Skeletal muscle satellite cell (primary cell): ENCODE results near the gene TRAF3IP1.
"Not testable (repeated sequence)": the region's sequence is repeated elsewhere in the genome, so short reads cannot be mapped to it uniquely, and the experiment has no call there.

Experiments used
- H3K27me3 ChIP-seq: 2 replicates; pipeline ENCODE4 v1.7.0; 2013; ENCODE audit warnings: low read length; ENCODE audit not compliant: control insufficient read depth, insufficient read depth
- H3K36me3 ChIP-seq: 2 replicates; pipeline ENCODE4 v1.7.0; 2013; ENCODE audit warnings: mild to moderate bottlenecking, control low read depth, low read length; ENCODE audit not compliant: insufficient read depth
- H3K4me1 ChIP-seq: 2 replicates; pipeline ENCODE4 v1.7.0; 2013; ENCODE audit warnings: low read length; ENCODE audit not compliant: control insufficient read depth, insufficient read depth
- H3K4me2 ChIP-seq: 2 replicates; pipeline ENCODE4 v1.7.0; 2013; ENCODE audit warnings: mild to moderate bottlenecking, low read length
- H3K4me3 ChIP-seq: 2 replicates; pipeline ENCODE4 v1.7.0; 2013; ENCODE audit warnings: low read length
- H3K9ac ChIP-seq: 2 replicates; pipeline ENCODE4 v1.7.0; 2013; ENCODE audit warnings: mild to moderate bottlenecking, low read depth, low read length, moderate library complexity
- H3K9me3 ChIP-seq: replicated peaks from 2 replicates; pipeline ENCODE4 v1.7.0; 2013; ENCODE audit warnings: mild to moderate bottlenecking, control low read depth, low read length

Gene TRAF3IP1

GRCh38 chr2:238389988-238390589 is 69.8 kb downstream of the TRAF3IP1 start:
- Histone ChIP-seq H3K9me3 (no peaks in the 10 kb centered on the region), H3K27me3 (no peaks in the 10 kb centered on the region), H3K4me2 (no peak overlapping the region), H3K36me3 (no peaks in the 10 kb centered on the region), H3K9ac (no peak overlapping the region), H3K4me1 (no peaks in the 10 kb centered on the region), H3K4me3 (no peak overlapping the region)

GRCh38 chr2:238391042-238391689 is 70.8 kb downstream of the TRAF3IP1 start:
- no peaks in the 10 kb centered on the region for H3K27me3 ChIP-seq
- no peaks in the 10 kb centered on the region for H3K36me3 ChIP-seq
- no peaks in the 10 kb centered on the region for H3K4me1 ChIP-seq
- no peak overlapping the region for H3K4me2 ChIP-seq
- no peak overlapping the region for H3K9ac ChIP-seq
- no peaks in the 10 kb centered on the region for H3K9me3 ChIP-seq
- no peak overlapping the region for H3K4me3 ChIP-seq

- Histone ChIP-seq H3K9me3 (no peaks in the 10 kb centered on the region), H3K27me3 (no peaks in the 10 kb centered on the region), H3K4me1 (no peaks in the 10 kb centered on the region)
Observed at GRCh38 chr2:238396663-238397062, 76.3 kb downstream of the TRAF3IP1 start.

GRCh38 chr2:238397356-238397755 is 77.0 kb downstream of the TRAF3IP1 start:
- Histone ChIP-seq H3K4me2 (no peak overlapping the region), H3K4me3 (no peak overlapping the region), H3K27me3 (no peaks in the 10 kb centered on the region), H3K4me1 (no peaks in the 10 kb centered on the region), H3K36me3 (peaks cover 14% of the 10 kb centered on the region), H3K9me3 (no peaks in the 10 kb centered on the region), H3K9ac (no peak overlapping the region)

More at GRCh38 chr2:238396663-238397062, 76.3 kb downstream of the TRAF3IP1 start:
- H3K36me3 ChIP-seq = peaks cover 11% of the 10 kb centered on the region
- no peak overlapping the region for H3K9ac ChIP-seq
- H3K4me3 ChIP-seq = no peak overlapping the region
- H3K4me2 ChIP-seq = no peak overlapping the region

GRCh38 chr2:238398577-238398976 is 78.3 kb downstream of the TRAF3IP1 start:
- no peaks in the 10 kb centered on the region for H3K9me3 ChIP-seq
- H3K27me3 ChIP-seq = no peaks in the 10 kb centered on the region
- H3K36me3 ChIP-seq = peaks cover 18% of the 10 kb centered on the region
- H3K9ac ChIP-seq = no peak overlapping the region
- no peaks in the 10 kb centered on the region for H3K4me1 ChIP-seq
- no peak overlapping the region for H3K4me2 ChIP-seq
- H3K4me3 ChIP-seq = no peak overlapping the region

- Histone ChIP-seq H3K36me3 (peaks cover 19% of the 10 kb centered on the region), H3K4me3 (no peak overlapping the region), H3K27me3 (no peaks in the 10 kb centered on the region), H3K4me2 (no peak overlapping the region), H3K9ac (no peak overlapping the region), H3K4me1 (no peaks in the 10 kb centered on the region), H3K9me3 (no peaks in the 10 kb centered on the region)
Observed at GRCh38 chr2:238399094-238399493, 78.8 kb downstream of the TRAF3IP1 start.

GRCh38 chr2:238401551-238401950 is 81.2 kb downstream of the TRAF3IP1 start:
- no peaks in the 10 kb centered on the region for H3K27me3 ChIP-seq
- no peak overlapping the region for H3K9ac ChIP-seq
- H3K9me3 ChIP-seq = no peaks in the 10 kb centered on the region
- no peaks in the 10 kb centered on the region for H3K4me1 ChIP-seq
- no peak overlapping the region for H3K4me3 ChIP-seq
- H3K4me2 ChIP-seq = no peak overlapping the region
- peaks cover 19% of the 10 kb centered on the region for H3K36me3 ChIP-seq

- H3K4me3 ChIP-seq = no peak overlapping the region
- H3K36me3 ChIP-seq = peaks cover 17% of the 10 kb centered on the region
- H3K4me2 ChIP-seq = no peak overlapping the region
- H3K4me1 ChIP-seq = no peaks in the 10 kb centered on the region
- no peak overlapping the region for H3K9ac ChIP-seq
- H3K9me3 ChIP-seq = no peaks in the 10 kb centered on the region
- no peaks in the 10 kb centered on the region for H3K27me3 ChIP-seq
Observed at GRCh38 chr2:238403632-238404405, 83.5 kb downstream of the TRAF3IP1 start.

- H3K27me3 ChIP-seq = no peaks in the 10 kb centered on the region
- H3K36me3 ChIP-seq = peaks cover 12% of the 10 kb centered on the region
- H3K9me3 ChIP-seq = no peaks in the 10 kb centered on the region
- no peak overlapping the region for H3K9ac ChIP-seq
- H3K4me2 ChIP-seq = no peak overlapping the region
- no peaks in the 10 kb centered on the region for H3K4me1 ChIP-seq
- H3K4me3 ChIP-seq = no peak overlapping the region
Observed at GRCh38 chr2:238404406-238405216, 84.3 kb downstream of the TRAF3IP1 start.

- not testable (repeated sequence) for H3K9ac ChIP-seq, H3K27me3 ChIP-seq, H3K4me1 ChIP-seq, H3K4me2 ChIP-seq, H3K9me3 ChIP-seq, H3K4me3 ChIP-seq
- H3K36me3 ChIP-seq = peaks cover 12% of the 10 kb centered on the region
Observed at GRCh38 chr2:238405217-238405555, 84.9 kb downstream of the TRAF3IP1 start.

- H3K4me2 ChIP-seq = no peak overlapping the region
- no peaks in the 10 kb centered on the region for H3K4me1 ChIP-seq
- no peaks in the 10 kb centered on the region for H3K9me3 ChIP-seq
- H3K36me3 ChIP-seq = peaks cover 10% of the 10 kb centered on the region
- no peak overlapping the region for H3K9ac ChIP-seq
- no peak overlapping the region for H3K4me3 ChIP-seq
- H3K27me3 ChIP-seq = no peaks in the 10 kb centered on the region
Observed at GRCh38 chr2:238406221-238406997, 86.1 kb downstream of the TRAF3IP1 start.
